B cell (primary cell): ENCODE data around the gene CEP68. TPM values are rescaled to one million over a fixed set of nuclear protein-coding genes. Genes with fewer than 3 reads are reported as not detected.
A peak's percentile ranks its signal among the peaks of the same experiment; 100 is the strongest.

Experiments
- ATAC-seq: fragments of 200-7000 bp; cut with Tn5 transposase; one replicate; pipeline ENCODE4 v1.10.0; 2021; ENCODE audit warnings: low read depth, mild to moderate bottlenecking, moderate number of reproducible peaks, moderate library complexity
- CTCF ChIA-PET: fragments of 350-600 bp; sonication (Branson Sonifier 250); formaldehyde crosslinking; loops from one replicate; lab custom pipeline; 2021; ENCODE audit warnings: antibody characterized with exemption, inconsistent platforms; lab: Charles Lee
- POLR2A ChIA-PET: fragments of 350-600 bp; sonication (Branson Sonifier 250); formaldehyde crosslinking; loops from one replicate; lab custom pipeline; 2021; ENCODE audit warnings: antibody characterized with exemption; lab: Charles Lee
- DNase-seq: peaks from one replicate; pipeline ENCODE4 v3.0.0; 2013
- H2AFZ ChIP-seq: 2 replicates; pipeline ENCODE4 v1.6.1; 2012; ENCODE audit warnings: mild to moderate bottlenecking, low read depth, low read length; ENCODE audit not compliant: insufficient read depth, poor library complexity, severe bottlenecking
- H3K27ac ChIP-seq, 2 donors: 1 replicate in 1 of 2; 2 replicates in 1 of 2; pipeline ENCODE4 v1.5.1; 2012 to 2013; ENCODE audit warnings: low read length in 2 of 2, mild to moderate bottlenecking in 2 of 2, moderate library complexity in 1 of 2
- H3K27me3 ChIP-seq, 4 experiments: fragments of 200-600 bp in 1 of 4; sonication (generic) in 1 of 4; replicated peaks in 1 of 4; 1 replicate in 2 of 4; 2 replicates in 2 of 4; pipeline versions ENCODE4 v1.6.1 to v1.7.0; 2013 to 2016; ENCODE audit warnings: low read length in 3 of 4, mild to moderate bottlenecking in 2 of 4, mixed read lengths in 1 of 4, moderate library complexity in 1 of 4; ENCODE audit not compliant: insufficient read depth in 4 of 4, control insufficient read depth in 3 of 4; ENCODE audit errors: control extremely low read depth in 1 of 4
- H3K36me3 ChIP-seq, 2 experiments: replicated peaks in 1 of 2; 1 replicate in 1 of 2; 2 replicates in 1 of 2; pipeline versions ENCODE4 v1.6.1 to v1.7.1; 2013; ENCODE audit warnings: low read length in 1 of 2; ENCODE audit not compliant: insufficient read depth in 2 of 2, control insufficient read depth in 1 of 2; ENCODE audit errors: control extremely low read depth in 1 of 2, extremely low read depth in 1 of 2
- H3K4me1 ChIP-seq, 2 donors: fragments of 200-600 bp in 1 of 2; sonication (generic) in 1 of 2; 1 replicate in 1 of 2; 2 replicates in 1 of 2; pipeline versions ENCODE4 v1.5.1 to v1.6.1; 2013 to 2017; ENCODE audit warnings: low read length in 2 of 2; ENCODE audit not compliant: control insufficient read depth in 2 of 2, insufficient read depth in 2 of 2
- H3K4me2 ChIP-seq: replicated peaks from 2 replicates; pipeline ENCODE3; 2012; ENCODE audit warnings: mild to moderate bottlenecking, low read depth, low read length; ENCODE audit not compliant: poor library complexity, severe bottlenecking
- H3K4me3 ChIP-seq, 5 experiments: fragments of 200-600 bp in 1 of 5; sonication (generic) in 1 of 5; 1 replicate in 3 of 5; 2 replicates in 2 of 5; pipeline versions ENCODE4 v1.5.1 to v1.7.0; 2011 to 2016; ENCODE audit warnings: low read length in 4 of 5, mild to moderate bottlenecking in 4 of 5, low read depth in 2 of 5, control low read depth in 1 of 5, moderate library complexity in 1 of 5; ENCODE audit not compliant: insufficient read depth in 1 of 5; ENCODE audit errors: control extremely low read depth in 1 of 5, extremely low read depth in 1 of 5
- H3K79me2 ChIP-seq: fragments of 200-600 bp; sonication (generic); one replicate; pipeline ENCODE4 v1.6.0; 2016; ENCODE audit warnings: low read length; ENCODE audit not compliant: control insufficient read depth, insufficient read depth
- H3K9ac ChIP-seq: fragments of 200-600 bp; sonication (generic); 2 replicates; pipeline ENCODE4 v1.6.1; 2017; ENCODE audit warnings: mild to moderate bottlenecking, low read length, moderate library complexity
- H3K9me3 ChIP-seq, 3 donors: one replicate each; pipeline versions ENCODE4 v1.6.1 to v1.7.1; 2013; ENCODE audit warnings: low read length in 2 of 3; ENCODE audit not compliant: control insufficient read depth in 2 of 3, insufficient read depth in 1 of 3; ENCODE audit errors: control extremely low read depth in 1 of 3
- H4K20me1 ChIP-seq: 2 replicates; pipeline ENCODE4 v1.6.0; 2012; ENCODE audit warnings: mild to moderate bottlenecking, low read length; ENCODE audit not compliant: insufficient read depth, control insufficient read depth, poor library complexity, severe bottlenecking
- H3K27ac Mint-ChIP-seq: one replicate; pipeline ENCODE4 v1.8.0; 2021; ENCODE audit warnings: mixed read lengths
- H3K27me3 Mint-ChIP-seq: one replicate; pipeline ENCODE4 v1.8.0; 2021; ENCODE audit warnings: mixed read lengths
- H3K4me1 Mint-ChIP-seq: one replicate; pipeline ENCODE4 v1.8.0; 2021; ENCODE audit warnings: mixed read lengths
- H3K4me3 Mint-ChIP-seq: one replicate; pipeline ENCODE4 v1.8.0; 2021; ENCODE audit warnings: mixed read lengths
- H3K9me3 Mint-ChIP-seq: one replicate; pipeline ENCODE4 v1.8.0; 2022; ENCODE audit warnings: mixed read lengths; ENCODE audit not compliant: insufficient read depth
- EZH2 ChIP-seq: IDR thresholded peaks from 2 replicates; pipeline ENCODE4 v1.6.1; 2012; ENCODE audit warnings: borderline replicate concordance, low read depth, mild to moderate bottlenecking, moderate library complexity, low read length; ENCODE audit not compliant: insufficient read depth, poor library complexity, severe bottlenecking
- WGBS: methylation state at CpG from one replicate; pipeline ENCODE4 v1.1.5; 2013; ENCODE audit warnings: missing lambda C conversion rate; ENCODE audit not compliant: insufficient coverage; 5-methylcytosine and 5-hydroxymethylcytosine counted together
- intact Hi-C: fragments of 100-400 bp; cut with micrococcal nuclease; formaldehyde crosslinking; loops from one replicate; pipeline ENCODE4 v1.10.0; 2022
- polyA plus RNA-seq: library from polyadenylated mRNA; depleted of rRNA; stranded (reverse); fragments of >200 nt; gene quantifications from 2 replicates; pipeline ENCODE4 v1.2.3, GENCODE V29; 2012
- total RNA-seq, 2 donors: library from RNA; stranded (reverse); fragments of 120-200 nt in 1 of 2; gene quantifications; 1 replicate in 1 of 2; 2 replicates in 1 of 2; pipeline versions ENCODE4 v1.2.3 to v1.2.4, GENCODE V29; 2013 to 2022
- TF ChIP-seq, protein P1 (sequence below): fragments of 200-600 bp; IDR thresholded peaks from one replicate; pipeline ENCODE4 v1.8.0; 2022; ENCODE audit warnings: antibody characterized with exemption, mild to moderate bottlenecking

Gene CEP68
- total and polyA plus RNA-seq, 2 donors (not counting 1 experiment from before 2014, with no cell fraction given), result 11.0 to 32.0 TPM

- H3K9me3 ChIP-seq, result no peaks in the 10 kb centered on the region
- DNase-seq (peak; percentile 88), ATAC-seq (peak; percentile 62)
- TF ChIP-seq, protein P1, sequence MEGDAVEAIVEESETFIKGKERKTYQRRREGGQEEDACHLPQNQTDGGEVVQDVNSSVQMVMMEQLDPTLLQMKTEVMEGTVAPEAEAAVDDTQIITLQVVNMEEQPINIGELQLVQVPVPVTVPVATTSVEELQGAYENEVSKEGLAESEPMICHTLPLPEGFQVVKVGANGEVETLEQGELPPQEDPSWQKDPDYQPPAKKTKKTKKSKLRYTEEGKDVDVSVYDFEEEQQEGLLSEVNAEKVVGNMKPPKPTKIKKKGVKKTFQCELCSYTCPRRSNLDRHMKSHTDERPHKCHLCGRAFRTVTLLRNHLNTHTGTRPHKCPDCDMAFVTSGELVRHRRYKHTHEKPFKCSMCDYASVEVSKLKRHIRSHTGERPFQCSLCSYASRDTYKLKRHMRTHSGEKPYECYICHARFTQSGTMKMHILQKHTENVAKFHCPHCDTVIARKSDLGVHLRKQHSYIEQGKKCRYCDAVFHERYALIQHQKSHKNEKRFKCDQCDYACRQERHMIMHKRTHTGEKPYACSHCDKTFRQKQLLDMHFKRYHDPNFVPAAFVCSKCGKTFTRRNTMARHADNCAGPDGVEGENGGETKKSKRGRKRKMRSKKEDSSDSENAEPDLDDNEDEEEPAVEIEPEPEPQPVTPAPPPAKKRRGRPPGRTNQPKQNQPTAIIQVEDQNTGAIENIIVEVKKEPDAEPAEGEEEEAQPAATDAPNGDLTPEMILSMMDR, result no peak
- TF ChIP-seq EZH2, result no peak
- H3K27ac Mint-ChIP-seq, result peak overlapping the region; percentile 90
- no peaks in the 10 kb centered on the region for H4K20me1 ChIP-seq
- no peaks in the 10 kb centered on the region for H3K9me3 Mint-ChIP-seq
- no peak overlapping the region for H3K9ac ChIP-seq
- H3K4me3 ChIP-seq, result no peak overlapping the region
- H3K27me3 Mint-ChIP-seq, result no peaks in the 10 kb centered on the region
- H3K4me1 ChIP-seq, result peaks cover 68 to 82% of the 10 kb centered on the region in 2 donors
- no peaks in the 10 kb centered on the region for H3K27me3 ChIP-seq
- 44% methylated on average over 9 of the region's 13 CpGs for WGBS
- H3K4me1 Mint-ChIP-seq, result peaks cover 69% of the 10 kb centered on the region
- peak overlapping the region; percentile 54 for H3K4me2 ChIP-seq
- ChIA-PET POLR2A (interaction anchor here (0.6 to 2.2 kb wide), 4 partner anchors 30 to 95 kb away, joined by 3 to 14 read pairs (median 4); partner anchors contain the start of gene CEP68), CTCF (interaction anchor here (1.1 to 20.2 kb wide), 6 partner anchors 10 to 108 kb away, joined by 3 to 360 read pairs (median 4); partner anchors contain the start of gene CEP68)
- no peak overlapping the region for H2AFZ ChIP-seq
- intact Hi-C loops, result loop anchor here (1.0 to 5.0 kb wide), 4 partner anchors 14 to 502 kb away; partner anchors contain the start of gene AFTPH
- peaks cover 32% of the 10 kb centered on the region for H3K79me2 ChIP-seq
- H3K27ac ChIP-seq, result peak overlapping the region; percentile 75 to 86
- H3K4me3 Mint-ChIP-seq, result peak overlapping the region; percentile 72
- H3K36me3 ChIP-seq, result peaks cover 0 to 25% of the 10 kb centered on the region in 2 experiments
These were observed 29.3 kb upstream of the CEP68 start for GRCh38 chr2:65026704-65027464.
